ENCODE results near the gene CRYGD. TPM values are rescaled to one million over a fixed set of nuclear protein-coding genes. Genes with fewer than 3 reads are reported as not detected.
A peak's percentile ranks its signal among the peaks of the same experiment; 100 is the strongest.
"Not testable (repeated sequence)": the region's sequence is repeated elsewhere in the genome, so short reads cannot be mapped to it uniquely, and the experiment has no call there.

The CRYGD gene
- total RNA-seq, 2 experiments from 2014 or later, result not detected

DNA sequence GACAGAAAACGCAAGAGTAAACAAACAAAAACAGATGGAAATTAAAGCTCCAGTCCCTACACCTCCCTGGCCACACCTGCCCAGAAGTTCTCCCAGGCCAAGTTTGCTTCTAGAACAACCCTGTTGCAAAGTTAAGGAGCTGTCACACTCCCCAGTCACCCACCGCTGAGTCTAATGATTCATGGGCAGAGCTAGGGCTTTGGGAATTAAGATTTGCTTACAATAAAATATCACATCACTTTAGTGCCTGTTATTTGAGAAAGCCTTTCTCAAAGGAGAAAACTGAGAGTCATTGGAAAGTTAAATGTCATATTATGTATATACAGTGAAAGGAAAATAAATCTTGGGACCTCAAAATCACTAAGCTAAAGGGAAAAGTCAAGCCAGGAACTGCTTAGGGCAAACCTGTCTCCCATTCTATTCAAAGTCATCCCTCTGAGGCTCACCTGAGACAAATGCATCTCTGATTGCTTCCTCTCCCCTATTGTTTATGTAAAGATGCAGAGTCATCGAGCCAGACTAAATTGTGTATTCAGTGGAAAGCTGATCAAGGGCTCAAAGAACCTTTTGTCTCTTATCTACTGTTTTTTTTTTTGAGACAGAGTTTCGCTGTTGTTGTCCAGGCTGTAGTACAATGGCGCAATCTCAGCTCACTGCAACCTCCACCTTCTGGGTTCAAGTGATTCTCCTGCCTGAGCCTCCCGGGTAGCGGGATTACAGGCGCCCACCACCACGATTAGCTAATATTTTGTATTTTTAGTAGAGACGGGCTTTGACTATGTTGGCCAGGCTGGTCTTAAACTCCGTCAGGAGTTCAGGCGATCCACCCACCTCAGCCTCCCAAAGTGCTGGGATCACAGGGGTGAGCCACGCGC lies 18.8 kb upstream of the CRYGD start:
- DNase-seq (no peak), ATAC-seq (no peak)
- Mint-ChIP-seq H3K4me1 (ENCODE audit: low read depth) (no peaks in the 10 kb centered on the region), H3K27me3 (ENCODE audit: low read depth) (no peaks in the 10 kb centered on the region), H3K36me3 (ENCODE audit: low read depth) (no peaks in the 10 kb centered on the region), H3K9me3 (ENCODE audit: insufficient read depth) (no peaks in the 10 kb centered on the region), H3K4me3 (no peak overlapping the region), H3K27ac (no peak overlapping the region)
- ChIA-PET CTCF (no interaction called here), POLR2A (no interaction called here)

DNA sequence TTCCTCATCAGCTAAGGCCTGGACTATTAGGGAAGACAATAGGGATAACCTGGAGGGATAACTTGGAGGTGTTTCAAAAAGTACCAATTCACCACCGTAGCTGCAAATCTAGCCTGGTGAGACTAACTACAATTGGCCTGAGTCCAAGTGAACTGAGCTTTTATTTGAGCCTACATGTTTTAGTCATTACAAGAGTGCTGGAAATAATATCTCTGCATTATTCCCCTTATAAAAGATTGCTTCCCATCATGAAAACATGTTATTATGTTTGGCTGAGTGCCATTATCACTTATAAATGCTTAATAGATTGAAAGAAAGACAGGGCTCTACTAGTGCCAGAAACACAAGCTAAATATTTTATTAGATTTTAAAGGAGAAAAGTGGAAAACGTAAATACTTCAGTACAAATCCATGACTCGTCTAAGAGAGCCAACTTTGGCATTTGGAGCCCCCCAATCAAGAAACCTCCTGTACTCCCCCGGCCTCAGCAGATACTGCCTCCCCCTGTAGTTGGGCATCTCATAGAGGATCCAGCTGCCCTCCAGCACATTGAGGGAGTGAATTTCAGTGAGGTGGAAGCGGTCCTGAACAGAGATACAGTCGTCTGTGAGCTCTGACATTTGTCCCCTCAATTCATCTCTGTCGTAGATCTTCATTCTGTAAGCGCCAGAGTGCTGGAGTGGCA lies 18.1 kb upstream of the CRYGD start:
- H3K9me3 Mint-ChIP-seq (ENCODE audit: insufficient read depth), result no peaks in the 10 kb centered on the region
- CTCF ChIA-PET, result interaction anchor here (1.3 kb wide), 1 partner anchor 113 kb away, joined by 3 read pairs; the partner anchor contains the start of gene IDH1

DNA sequence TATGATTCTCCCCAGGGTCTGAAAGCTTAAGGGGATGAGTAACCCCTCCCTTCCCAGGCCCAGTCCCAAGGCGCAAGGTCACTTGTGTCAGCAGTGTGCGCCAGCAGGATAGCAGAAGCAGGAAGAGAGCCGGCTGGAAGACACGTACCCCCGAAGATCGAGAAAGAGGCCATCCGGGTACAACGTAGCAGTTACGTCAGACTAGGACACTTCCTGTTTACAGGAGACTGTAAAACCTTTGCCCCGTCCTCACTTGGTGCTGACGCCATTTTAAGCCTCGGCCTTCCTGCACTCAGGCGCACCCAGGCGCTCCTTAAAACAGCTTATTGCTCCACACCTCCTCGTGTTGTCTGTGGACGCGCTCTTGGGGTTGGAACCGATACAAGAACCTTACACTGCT lies 15.1 kb upstream of the CRYGD start:
- ATAC-seq (no peak), DNase-seq (no peak)
- H3K27me3 Mint-ChIP-seq (ENCODE audit: low read depth), result no peaks in the 10 kb centered on the region
- H3K27ac Mint-ChIP-seq, result no peak overlapping the region
- POLR2A ChIA-PET, result no interaction called here
- no peaks in the 10 kb centered on the region for H3K36me3 Mint-ChIP-seq (ENCODE audit: low read depth)
- H3K9me3 Mint-ChIP-seq (ENCODE audit: insufficient read depth), result no peaks in the 10 kb centered on the region
- CTCF ChIA-PET, result no interaction called here
- peaks cover 12% of the 10 kb centered on the region for H3K4me1 Mint-ChIP-seq (ENCODE audit: low read depth)
- H3K4me3 Mint-ChIP-seq, result no peak overlapping the region

More for the DNA sequence above, 18.1 kb upstream of the CRYGD start:
- no peaks in the 10 kb centered on the region for H3K27me3 Mint-ChIP-seq (ENCODE audit: low read depth)
- no peaks in the 10 kb centered on the region for H3K4me1 Mint-ChIP-seq (ENCODE audit: low read depth)
- no peak for ATAC-seq
- H3K4me3 Mint-ChIP-seq, result no peak overlapping the region
- DNase-seq, result no peak
- H3K27ac Mint-ChIP-seq, result no peak overlapping the region
- POLR2A ChIA-PET, result no interaction called here
- H3K36me3 Mint-ChIP-seq (ENCODE audit: low read depth), result no peaks in the 10 kb centered on the region

DNA sequence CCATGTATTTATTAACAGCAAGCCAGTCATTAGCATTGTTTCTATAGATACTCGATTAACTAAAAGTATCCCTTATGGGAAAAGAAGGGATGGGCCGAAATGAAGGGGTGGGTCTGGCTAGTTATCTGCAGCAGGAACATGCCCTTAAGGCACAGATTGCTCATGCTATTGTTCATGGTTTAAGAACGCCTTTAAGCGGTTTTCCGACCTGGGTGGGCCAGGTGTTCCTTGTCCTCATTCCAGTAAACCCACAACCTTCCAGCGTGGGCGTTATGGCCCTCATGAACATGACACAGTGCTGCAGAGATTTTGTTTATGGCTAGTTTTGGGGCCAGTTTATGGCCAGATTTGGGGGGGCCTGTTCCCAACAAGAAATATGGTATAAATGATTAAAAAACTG lies 14.0 kb upstream of the CRYGD start:
- POLR2A ChIA-PET; H3K36me3 Mint-ChIP-seq (ENCODE audit: low read depth); H3K9me3 Mint-ChIP-seq (ENCODE audit: insufficient read depth); H3K27ac Mint-ChIP-seq; H3K4me3 Mint-ChIP-seq; CTCF ChIA-PET; H3K27me3 Mint-ChIP-seq (ENCODE audit: low read depth); ATAC-seq; DNase-seq: not testable (repeated sequence)
- H3K4me1 Mint-ChIP-seq (ENCODE audit: low read depth), result peaks cover 15% of the 10 kb centered on the region

DNA sequence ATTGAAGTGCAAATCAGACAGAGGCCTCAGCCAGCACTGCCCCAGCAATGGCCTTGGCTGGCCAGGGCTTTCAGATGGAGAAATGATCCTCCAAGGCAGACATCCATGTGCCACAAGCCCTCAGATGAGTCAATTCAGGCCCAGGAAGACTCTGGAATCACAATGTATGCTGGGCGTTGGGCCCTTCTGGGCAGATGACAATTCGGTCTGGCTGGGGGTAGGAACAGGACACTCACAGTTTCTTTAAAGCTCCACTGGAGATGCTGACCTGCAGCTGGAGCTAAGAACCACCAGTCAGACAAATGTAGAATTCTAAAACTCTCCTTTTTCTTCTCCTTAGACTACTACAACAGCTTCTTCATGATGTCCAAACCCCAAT lies 12.4 kb upstream of the CRYGD start:
- CTCF ChIA-PET, result no interaction called here
- Mint-ChIP-seq H3K27me3 (ENCODE audit: low read depth) (peaks cover 8% of the 10 kb centered on the region), H3K27ac (no peak overlapping the region), H3K4me3 (no peak overlapping the region), H3K9me3 (ENCODE audit: insufficient read depth) (no peaks in the 10 kb centered on the region), H3K4me1 (ENCODE audit: low read depth) (peaks cover 15% of the 10 kb centered on the region), H3K36me3 (ENCODE audit: low read depth) (no peaks in the 10 kb centered on the region)
- DNase-seq (no peak), ATAC-seq (no peak)
- POLR2A ChIA-PET, result no interaction called here

DNA sequence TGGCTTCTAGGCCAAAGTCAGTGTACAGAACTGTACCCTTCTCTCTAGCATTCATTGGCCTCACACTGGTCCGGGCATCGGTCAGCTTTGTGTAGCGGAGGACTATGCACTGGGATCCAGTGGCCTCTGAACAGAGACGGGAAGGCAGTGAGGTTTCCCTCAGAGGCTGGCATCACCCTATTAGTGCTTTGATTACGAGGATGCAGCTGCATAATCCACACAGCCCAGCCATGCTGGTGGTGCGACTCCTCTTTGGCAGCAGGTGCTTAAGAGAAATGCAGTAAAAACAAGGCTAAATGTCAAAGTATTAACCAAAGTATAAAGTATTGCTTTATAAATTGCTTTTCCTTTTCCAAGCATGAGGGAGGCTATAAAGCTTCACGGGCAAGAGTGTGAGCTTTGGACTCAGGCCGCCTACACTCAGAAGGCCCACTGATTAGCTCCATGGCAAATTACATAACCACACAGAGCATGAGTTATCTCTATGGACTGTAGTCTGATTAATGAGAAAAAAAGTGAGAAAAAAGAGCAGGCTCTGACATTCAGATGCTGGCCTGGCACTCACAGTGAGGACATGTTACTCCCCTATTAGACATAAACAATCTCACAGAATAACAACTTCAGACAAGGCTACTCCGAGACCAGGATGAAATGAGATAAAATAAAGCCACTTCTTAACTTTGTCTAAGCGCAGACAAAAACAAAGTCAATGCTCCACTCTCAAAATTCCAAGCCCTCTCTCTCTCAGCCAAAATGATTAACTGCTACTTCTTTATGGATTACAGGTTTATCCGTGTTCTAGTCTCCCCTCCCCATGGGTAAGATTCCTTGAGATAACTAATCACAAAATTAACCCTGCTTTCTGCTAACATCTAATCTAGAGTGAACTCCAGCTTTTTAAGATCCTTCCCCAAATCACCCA lies 11.7 kb upstream of the CRYGD start:
- H3K9me3 Mint-ChIP-seq (ENCODE audit: insufficient read depth), result no peaks in the 10 kb centered on the region
- ChIA-PET CTCF (no interaction called here), POLR2A (no interaction called here)
- H3K27me3 Mint-ChIP-seq (ENCODE audit: low read depth), result peaks cover 8% of the 10 kb centered on the region
- peaks cover 15% of the 10 kb centered on the region for H3K4me1 Mint-ChIP-seq (ENCODE audit: low read depth)
- no peaks in the 10 kb centered on the region for H3K36me3 Mint-ChIP-seq (ENCODE audit: low read depth)
- no peak overlapping the region for H3K4me3 Mint-ChIP-seq
- no peak overlapping the region for H3K27ac Mint-ChIP-seq
- ATAC-seq (no peak), DNase-seq (no peak)

DNA sequence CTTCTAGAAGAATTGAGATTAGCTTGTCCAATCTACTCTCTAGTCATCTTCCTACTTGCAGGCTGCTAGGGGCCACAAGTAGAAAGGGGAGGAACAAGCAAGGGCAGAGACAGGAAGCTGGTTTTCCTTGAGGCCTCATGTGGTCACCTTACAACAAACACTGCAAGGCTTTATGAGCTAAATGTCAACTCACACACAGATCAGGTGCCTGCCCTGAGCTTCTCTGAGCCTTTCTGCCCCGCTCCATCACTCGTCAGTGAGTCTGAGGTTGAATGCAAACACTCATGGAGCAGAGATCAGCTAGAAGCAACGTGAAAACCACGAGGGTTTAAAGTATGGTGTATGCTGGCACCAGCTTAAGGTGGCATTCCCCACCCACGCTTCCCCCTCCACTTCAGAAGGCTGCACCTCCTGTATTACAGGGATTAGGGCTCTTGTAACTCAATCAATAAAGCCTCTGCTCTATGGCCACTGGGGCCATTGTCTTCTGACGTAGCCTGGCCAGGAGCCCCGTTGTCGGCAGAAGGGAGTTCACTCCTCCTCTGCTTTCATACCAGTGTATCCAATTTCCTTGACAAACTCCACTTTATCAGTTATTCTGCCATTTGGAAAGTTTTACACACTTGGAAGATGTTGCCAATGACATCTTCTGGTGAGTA lies 10.7 kb upstream of the CRYGD start:
- peak overlapping the region; percentile 2 for H3K4me3 Mint-ChIP-seq
- DNase-seq (peak; percentile 62), ATAC-seq (peak; percentile 86)
- ChIA-PET CTCF (interaction anchor here (1.0 to 1.2 kb wide), 2 partner anchors 10 to 120 kb away, joined by 3 read pairs; partner anchors contain the start of gene IDH1), POLR2A (no interaction called here)
- peaks cover 8% of the 10 kb centered on the region for H3K27me3 Mint-ChIP-seq (ENCODE audit: low read depth)
- H3K36me3 Mint-ChIP-seq (ENCODE audit: low read depth), result no peaks in the 10 kb centered on the region
- H3K4me1 Mint-ChIP-seq (ENCODE audit: low read depth), result peaks cover 15% of the 10 kb centered on the region
- no peaks in the 10 kb centered on the region for H3K9me3 Mint-ChIP-seq (ENCODE audit: insufficient read depth)
- peak overlapping the region; percentile 73 for H3K27ac Mint-ChIP-seq

DNA sequence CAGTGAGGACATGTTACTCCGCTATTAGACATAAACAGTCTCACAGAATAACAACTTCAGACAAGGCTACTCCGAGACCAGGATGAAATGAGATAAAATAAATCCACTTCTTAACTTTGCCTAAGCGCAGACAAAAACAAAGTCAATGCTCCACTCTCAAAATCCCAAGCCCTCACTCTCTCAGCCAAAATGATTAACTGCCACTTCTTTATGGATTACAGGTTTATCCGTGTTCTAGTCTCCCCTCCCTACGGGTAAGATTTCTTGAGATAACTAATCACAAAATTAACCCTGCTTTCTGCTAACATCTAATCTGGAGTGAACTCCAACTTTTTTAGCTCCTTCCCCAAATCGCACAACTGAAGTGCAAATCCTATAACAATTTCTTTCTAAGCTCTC lies 6.4 kb upstream of the CRYGD start:
- peaks cover 14% of the 10 kb centered on the region for H3K4me1 Mint-ChIP-seq (ENCODE audit: low read depth)
- CTCF ChIA-PET, result no interaction called here
- ATAC-seq, result no peak
- POLR2A ChIA-PET, result no interaction called here
- no peak overlapping the region for H3K27ac Mint-ChIP-seq
- H3K9me3 Mint-ChIP-seq (ENCODE audit: insufficient read depth), result no peaks in the 10 kb centered on the region
- no peak for DNase-seq
- no peaks in the 10 kb centered on the region for H3K36me3 Mint-ChIP-seq (ENCODE audit: low read depth)
- H3K27me3 Mint-ChIP-seq (ENCODE audit: low read depth), result peaks cover 24% of the 10 kb centered on the region
- no peak overlapping the region for H3K4me3 Mint-ChIP-seq

DNA sequence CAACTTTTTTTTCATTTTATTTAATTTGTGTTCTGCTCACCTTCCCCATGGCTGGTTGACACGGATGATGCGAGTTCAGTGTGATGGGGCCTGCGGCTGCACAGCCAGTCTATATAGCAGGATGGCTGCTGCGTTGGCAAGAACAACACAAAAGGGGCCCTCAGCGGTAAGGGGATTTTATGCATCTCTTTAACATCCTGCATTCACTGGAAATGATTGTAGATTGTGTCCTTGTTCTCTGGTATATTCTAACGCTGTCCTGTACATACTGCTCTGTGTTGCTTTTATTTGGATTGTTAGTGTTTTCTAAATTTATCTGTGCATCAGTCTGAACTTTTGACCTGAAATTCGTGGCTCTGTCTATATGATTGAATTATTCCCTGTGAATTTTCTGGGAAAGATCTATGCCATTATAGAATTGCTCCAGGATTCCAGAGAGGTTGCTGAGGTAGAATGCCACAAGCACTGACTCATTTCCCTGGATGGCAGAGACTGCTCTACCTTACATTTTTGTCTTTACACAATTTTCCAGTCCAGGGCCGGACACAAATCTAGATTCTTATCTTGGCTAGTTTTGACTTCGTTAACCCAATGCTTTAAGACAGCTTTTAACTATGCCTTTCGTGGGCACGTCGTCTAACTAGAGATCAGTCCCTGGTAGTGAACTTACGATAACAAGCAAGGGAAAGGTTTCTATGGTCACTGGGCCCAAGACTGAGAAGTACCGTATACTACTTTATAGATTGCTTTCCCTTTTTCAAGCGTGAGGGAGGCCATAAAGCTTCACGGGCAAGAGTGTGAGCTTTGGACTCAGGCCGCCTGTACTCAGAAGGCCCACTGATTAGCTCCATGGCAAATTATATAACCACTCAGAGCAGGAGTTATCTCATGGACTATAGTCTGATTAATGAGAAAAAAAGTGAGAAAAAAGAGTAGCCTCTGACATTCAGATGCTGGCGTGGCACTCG lies 5.7 kb upstream of the CRYGD start, which contains the start of gene CRYGC:
Gene CRYGC, minus strand, starts transcription at position 85 of the 968 bp plus-strand sequence. Its CDS starts 36 bp downstream, at position 49.
- CTCF ChIA-PET, result no interaction called here
- Mint-ChIP-seq H3K27ac (no peak within 1 kb of the TSS), H3K4me3 (no peak within 1 kb of the TSS), H3K4me1 (ENCODE audit: low read depth) (peaks cover 7% of the 10 kb centered on the region), H3K27me3 (ENCODE audit: low read depth) (peaks cover 30% of the 10 kb centered on the region), H3K36me3 (ENCODE audit: low read depth) (no peaks in the 10 kb centered on the region), H3K9me3 (ENCODE audit: insufficient read depth) (no peaks in the 10 kb centered on the region)
- POLR2A ChIA-PET, result no interaction called here
- ATAC-seq (no peak), DNase-seq (no peak)

DNA sequence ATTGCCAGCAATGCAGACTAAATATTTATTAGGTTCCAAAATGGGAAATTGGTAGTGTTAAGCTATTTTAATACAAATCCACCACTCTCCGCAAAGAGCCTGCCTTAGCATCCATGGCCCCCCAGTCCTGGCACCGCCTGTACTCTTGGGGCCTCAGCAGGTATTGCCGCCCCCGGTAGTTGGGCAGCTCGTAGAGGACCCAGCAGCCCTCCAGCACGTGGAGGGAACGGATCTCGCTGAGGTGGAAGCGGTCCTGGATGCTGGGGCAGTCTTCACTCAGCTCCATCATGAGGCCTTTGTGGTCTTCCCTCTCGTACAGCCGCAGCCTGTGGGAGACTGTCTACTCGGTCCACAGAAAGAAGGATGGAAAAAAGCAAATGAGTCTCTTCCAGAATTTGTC lies 3.8 kb upstream of the CRYGD start:
- Mint-ChIP-seq H3K27ac (no peak overlapping the region), H3K4me3 (no peak overlapping the region)
- CTCF ChIA-PET, result no interaction called here

DNA sequence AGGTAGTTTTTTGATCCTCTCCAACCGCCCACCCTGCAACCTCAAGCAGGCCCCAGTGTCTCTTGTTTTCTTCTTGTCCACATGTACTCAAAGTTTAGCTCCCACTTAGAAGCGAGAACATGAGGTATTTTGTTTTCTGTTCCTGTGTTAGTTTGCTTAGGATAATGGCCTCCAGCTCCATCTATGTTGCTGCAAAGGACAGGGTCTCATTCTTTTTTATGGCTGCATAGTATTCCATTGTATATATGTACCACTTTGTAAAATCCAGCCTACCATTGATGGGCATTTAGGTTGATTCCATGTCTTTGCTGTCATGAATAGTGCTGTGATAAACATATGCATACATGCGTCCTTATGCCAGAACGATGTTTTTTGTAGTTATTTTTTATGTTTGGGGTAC lies 2.8 kb upstream of the CRYGD start:
- Mint-ChIP-seq H3K4me3 (no peak overlapping the region), H3K27me3 (ENCODE audit: low read depth) (peaks cover 34% of the 10 kb centered on the region), H3K9me3 (ENCODE audit: insufficient read depth) (no peaks in the 10 kb centered on the region), H3K4me1 (ENCODE audit: low read depth) (peaks cover 6% of the 10 kb centered on the region), H3K36me3 (ENCODE audit: low read depth) (no peaks in the 10 kb centered on the region), H3K27ac (no peak overlapping the region)
- POLR2A ChIA-PET, result no interaction called here
- no peak for ATAC-seq
- no peak for DNase-seq
- CTCF ChIA-PET, result no interaction called here

More for the DNA sequence above, 3.8 kb upstream of the CRYGD start:
- DNase-seq, result no peak
- no peaks in the 10 kb centered on the region for H3K36me3 Mint-ChIP-seq (ENCODE audit: low read depth)
- POLR2A ChIA-PET, result no interaction called here
- peaks cover 6% of the 10 kb centered on the region for H3K4me1 Mint-ChIP-seq (ENCODE audit: low read depth)
- H3K27me3 Mint-ChIP-seq (ENCODE audit: low read depth), result peaks cover 41% of the 10 kb centered on the region
- ATAC-seq, result no peak
- no peaks in the 10 kb centered on the region for H3K9me3 Mint-ChIP-seq (ENCODE audit: insufficient read depth)

All from activated CD8-positive, alpha-beta T cell treated with anti-CD3 and anti-CD28 coated beads, Interleukin-2, amount 10 ng/mL, durations not matched to agents 7 days and 5 days (primary cell).